Loucy (cell line): ENCODE measurements around the gene CENPP.

Experiments
- H2AFZ ChIP-seq: fragments of 200-600 bp; sonication (generic); 2 replicates; pipeline ENCODE4 v1.6.0; 2016; ENCODE audit warnings: antibody characterized with exemption, mild to moderate bottlenecking, low read length, moderate library complexity
- H3F3A ChIP-seq: fragments of 200-600 bp; 2 replicates; pipeline ENCODE4 v1.6.0; 2016; ENCODE audit warnings: antibody characterized with exemption, low read depth, mild to moderate bottlenecking
- H3K27me3 ChIP-seq: fragments of 200-600 bp; sonication (generic); 2 replicates; pipeline ENCODE4 v1.6.1; 2014; ENCODE audit warnings: low read length, mild to moderate bottlenecking; ENCODE audit not compliant: insufficient read depth, poor library complexity, severe bottlenecking
- H3K36me3 ChIP-seq: fragments of 200-600 bp; sonication (generic); 2 replicates; pipeline ENCODE4 v1.6.1; 2016; ENCODE audit warnings: low read length; ENCODE audit not compliant: insufficient read depth
- H3K4me1 ChIP-seq: fragments of 200-600 bp; sonication (generic); 2 replicates; pipeline ENCODE4 v1.5.1; 2014; ENCODE audit warnings: low read length, mild to moderate bottlenecking; ENCODE audit not compliant: insufficient read depth, poor library complexity, severe bottlenecking
- H3K4me2 ChIP-seq: fragments of 200-600 bp; sonication (generic); 2 replicates; pipeline ENCODE4 v1.6.0; 2014; ENCODE audit warnings: antibody characterized with exemption, low read length, low read depth, mild to moderate bottlenecking; ENCODE audit not compliant: poor library complexity, severe bottlenecking
- H3K4me3 ChIP-seq: fragments of 200-600 bp; sonication (generic); 2 replicates; pipeline ENCODE4 v1.5.1; 2014; ENCODE audit warnings: low read length, mild to moderate bottlenecking, mixed read lengths; ENCODE audit not compliant: poor library complexity, severe bottlenecking
- H3K79me2 ChIP-seq: fragments of 200-600 bp; sonication (generic); 2 replicates; pipeline ENCODE4 v1.6.1; 2014; ENCODE audit warnings: low read length; ENCODE audit not compliant: insufficient read depth
- H3K9ac ChIP-seq: fragments of 200-600 bp; sonication (generic); 2 replicates; pipeline ENCODE4 v1.6.0; 2014; ENCODE audit warnings: mild to moderate bottlenecking, low read depth, low read length, moderate library complexity; ENCODE audit not compliant: poor library complexity, severe bottlenecking
- H3K9me2 ChIP-seq: fragments of 200-600 bp; sonication (generic); replicated peaks from 2 replicates; pipeline ENCODE4 v1.6.1; 2016; ENCODE audit warnings: low read depth, low read length, mixed read lengths
- H3K9me3 ChIP-seq: fragments of 200-600 bp; sonication (generic); 2 replicates; pipeline ENCODE4 v1.6.1; 2014; ENCODE audit warnings: mild to moderate bottlenecking, antibody characterized with exemption, low read length, low read depth; ENCODE audit not compliant: insufficient read depth
- H4K20me1 ChIP-seq: fragments of 200-600 bp; sonication (generic); 2 replicates; pipeline ENCODE4 v1.6.0; 2014; ENCODE audit warnings: antibody characterized with exemption, low read length, mild to moderate bottlenecking; ENCODE audit not compliant: insufficient read depth, poor library complexity, severe bottlenecking
- EZH2phosphoT487 ChIP-seq: fragments of 200-600 bp; IDR thresholded peaks from 2 replicates; pipeline ENCODE4 v1.6.1; 2018; ENCODE audit warnings: antibody characterized with exemption, mild to moderate bottlenecking, moderate library complexity, borderline replicate concordance
- TF ChIP-seq, protein P1 (sequence below): fragments of 200-600 bp; sonication (generic); conservative IDR thresholded peaks from 2 replicates; pipeline ENCODE4 v1.5.1; 2014; ENCODE audit warnings: mild to moderate bottlenecking, antibody characterized with exemption, low read length

The CENPP gene

DNA sequence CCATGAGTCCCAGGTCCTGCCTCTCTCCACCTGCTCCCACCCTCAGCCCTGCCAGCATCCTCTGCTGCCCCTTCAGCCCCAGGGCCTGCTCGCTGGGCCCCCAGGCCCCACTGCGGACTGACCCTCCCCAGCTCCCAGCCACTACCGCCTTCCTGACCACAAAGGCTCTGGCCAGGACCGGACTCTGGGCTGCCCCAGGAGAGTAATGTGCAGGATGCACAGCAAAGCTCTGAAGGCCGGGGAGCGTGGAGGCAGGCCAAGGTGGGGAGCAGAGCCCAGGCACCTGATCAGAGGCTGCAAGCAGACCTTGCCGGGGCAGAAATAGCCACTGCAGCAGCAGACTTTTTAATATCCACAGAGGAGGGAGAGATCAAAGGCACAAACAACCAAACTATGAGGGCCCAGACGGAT, 316.3 kb downstream of the CENPP start:
- no peaks in the 10 kb centered on the region for H3K27me3 ChIP-seq
- no peaks in the 10 kb centered on the region for H4K20me1 ChIP-seq
- H3K9me3 ChIP-seq: no peaks in the 10 kb centered on the region
- TF ChIP-seq, protein P1, sequence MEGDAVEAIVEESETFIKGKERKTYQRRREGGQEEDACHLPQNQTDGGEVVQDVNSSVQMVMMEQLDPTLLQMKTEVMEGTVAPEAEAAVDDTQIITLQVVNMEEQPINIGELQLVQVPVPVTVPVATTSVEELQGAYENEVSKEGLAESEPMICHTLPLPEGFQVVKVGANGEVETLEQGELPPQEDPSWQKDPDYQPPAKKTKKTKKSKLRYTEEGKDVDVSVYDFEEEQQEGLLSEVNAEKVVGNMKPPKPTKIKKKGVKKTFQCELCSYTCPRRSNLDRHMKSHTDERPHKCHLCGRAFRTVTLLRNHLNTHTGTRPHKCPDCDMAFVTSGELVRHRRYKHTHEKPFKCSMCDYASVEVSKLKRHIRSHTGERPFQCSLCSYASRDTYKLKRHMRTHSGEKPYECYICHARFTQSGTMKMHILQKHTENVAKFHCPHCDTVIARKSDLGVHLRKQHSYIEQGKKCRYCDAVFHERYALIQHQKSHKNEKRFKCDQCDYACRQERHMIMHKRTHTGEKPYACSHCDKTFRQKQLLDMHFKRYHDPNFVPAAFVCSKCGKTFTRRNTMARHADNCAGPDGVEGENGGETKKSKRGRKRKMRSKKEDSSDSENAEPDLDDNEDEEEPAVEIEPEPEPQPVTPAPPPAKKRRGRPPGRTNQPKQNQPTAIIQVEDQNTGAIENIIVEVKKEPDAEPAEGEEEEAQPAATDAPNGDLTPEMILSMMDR: no peak
- TF ChIP-seq EZH2phosphoT487: no peak
- no peaks in the 10 kb centered on the region for H3K9me2 ChIP-seq
- H3K79me2 ChIP-seq: no peaks in the 10 kb centered on the region
- no peak overlapping the region for H3K9ac ChIP-seq
- H2AFZ ChIP-seq: no peak overlapping the region
- H3K4me2 ChIP-seq: no peak overlapping the region
- H3F3A ChIP-seq: no peaks in the 10 kb centered on the region
- peaks cover 85% of the 10 kb centered on the region; the same call in 1 of the 2 replicates for H3K36me3 ChIP-seq
- H3K4me1 ChIP-seq: no peaks in the 10 kb centered on the region
- H3K4me3 ChIP-seq: no peak overlapping the region

DNA sequence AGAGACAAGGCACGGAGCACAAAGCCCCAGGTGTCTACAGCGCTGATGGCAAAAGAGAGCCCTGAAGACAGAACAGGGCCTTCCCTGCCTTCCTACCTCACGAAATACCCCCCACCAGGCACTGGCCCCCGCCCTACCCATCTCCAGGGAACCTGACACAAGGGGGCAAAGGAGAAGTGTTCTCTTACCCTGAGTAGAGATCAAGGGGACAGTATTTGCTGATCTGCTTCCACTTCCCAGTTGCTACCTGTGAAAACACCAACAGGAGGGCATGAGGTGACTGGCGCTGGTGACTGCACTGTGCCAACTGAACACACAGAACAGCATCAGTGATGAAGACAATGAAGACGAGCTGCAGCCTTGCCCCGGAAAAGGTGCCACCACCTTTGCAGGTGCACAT, 316.8 kb downstream of the CENPP start:
- Histone ChIP-seq H3K36me3 (peaks cover 85% of the 10 kb centered on the region; the same call in 1 of the 2 replicates), H4K20me1 (no peaks in the 10 kb centered on the region)
- TF ChIP-seq EZH2phosphoT487: no peak
- TF ChIP-seq, protein P1: no peak

DNA sequence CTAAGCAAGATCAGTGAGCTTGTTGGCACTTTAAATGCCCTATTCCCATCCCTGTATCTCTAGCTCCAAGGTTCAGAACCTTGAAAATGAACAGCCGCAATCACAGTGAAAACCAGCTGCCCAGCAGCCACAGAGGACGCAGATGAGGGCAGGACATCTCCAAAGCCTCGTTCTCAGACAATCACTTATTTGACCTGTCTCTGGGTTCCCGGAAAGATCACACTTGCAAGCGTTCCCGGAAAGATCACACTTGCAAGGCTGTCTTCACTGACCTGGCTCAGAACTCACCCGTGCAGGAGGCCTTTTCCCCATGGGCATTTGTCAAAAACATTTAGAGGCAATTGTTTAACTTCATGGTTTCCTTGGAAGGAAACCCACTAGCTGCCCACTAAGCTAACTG, 318.5 kb downstream of the CENPP start:
- Histone ChIP-seq H3K9me3 (no peaks in the 10 kb centered on the region), H3K27me3 (no peaks in the 10 kb centered on the region), H3K9ac (no peak overlapping the region), H2AFZ (no peak overlapping the region), H3K36me3 (peaks cover 87% of the 10 kb centered on the region; the same call in 1 of the 2 replicates), H4K20me1 (no peaks in the 10 kb centered on the region), H3F3A (no peaks in the 10 kb centered on the region), H3K79me2 (no peaks in the 10 kb centered on the region), H3K4me1 (no peaks in the 10 kb centered on the region), H3K9me2 (no peaks in the 10 kb centered on the region), H3K4me3 (no peak overlapping the region), H3K4me2 (no peak overlapping the region)
- TF ChIP-seq, protein P1: no peak
- no peak for TF ChIP-seq EZH2phosphoT487

More for the DNA sequence above, 316.8 kb downstream of the CENPP start:
- H2AFZ ChIP-seq: no peak overlapping the region
- no peaks in the 10 kb centered on the region for H3F3A ChIP-seq
- no peaks in the 10 kb centered on the region for H3K4me1 ChIP-seq
- H3K79me2 ChIP-seq: no peaks in the 10 kb centered on the region
- H3K9ac ChIP-seq: no peak overlapping the region
- no peak overlapping the region for H3K4me3 ChIP-seq
- no peaks in the 10 kb centered on the region for H3K27me3 ChIP-seq
- H3K9me2 ChIP-seq: no peaks in the 10 kb centered on the region
- no peaks in the 10 kb centered on the region for H3K9me3 ChIP-seq
- no peak overlapping the region for H3K4me2 ChIP-seq
